ENCODE results near the gene DNHD1.

The DNHD1 gene

GRCh38 chr11:6557761-6558674 is 60.9 kb downstream of the DNHD1 start:
- DNase-seq (ENCODE audit: low read depth in 1 of 2, low spot score in 1 of 2), result no peak
- Histone ChIP-seq H3K27ac (replicated peaks) (no peak overlapping the region), H3K4me3 (replicated peaks; ENCODE audit: insufficient read depth, low read length) (no peak overlapping the region), H3K27me3 (ENCODE audit: insufficient read depth, poor library complexity, severe bottlenecking) (no peaks in the 10 kb centered on the region)
- TF ChIP-seq REST (IDR thresholded peaks at IDR 0.05; ENCODE audit: insufficient replicate concordance, low read depth), result no peak
- TF ChIP-seq POLR2AphosphoS5 (IDR thresholded peaks at IDR 0.05; ENCODE audit: low read depth), result no peak
- TF ChIP-seq CTCF (IDR thresholded peaks at IDR 0.05; ENCODE audit: insufficient read depth, low read length), result no peak
- no peak for TF ChIP-seq SPI1 (IDR thresholded peaks at IDR 0.05; ENCODE audit: borderline replicate concordance, low read depth)

GRCh38 chr11:6559369-6559768 is 62.3 kb downstream of the DNHD1 start:
- H3K27me3 ChIP-seq (ENCODE audit: insufficient read depth, poor library complexity, severe bottlenecking), result no peaks in the 10 kb centered on the region
- H3K4me3 ChIP-seq (replicated peaks; ENCODE audit: insufficient read depth, low read length), result no peak overlapping the region
- DNase-seq (ENCODE audit: low read depth in 1 of 2, low spot score in 1 of 2), result no peak
- TF ChIP-seq CTCF (IDR thresholded peaks at IDR 0.05; ENCODE audit: insufficient read depth, low read length), result no peak
- TF ChIP-seq GABPA (IDR thresholded peaks at IDR 0.05; ENCODE audit: low read depth), result no peak
- no peak for TF ChIP-seq REST (IDR thresholded peaks at IDR 0.05; ENCODE audit: insufficient replicate concordance, low read depth)
- TF ChIP-seq POLR2AphosphoS5 (IDR thresholded peaks at IDR 0.05; ENCODE audit: low read depth), result no peak
- no peak for TF ChIP-seq SPI1 (IDR thresholded peaks at IDR 0.05; ENCODE audit: borderline replicate concordance, low read depth)
- no peak overlapping the region for H3K27ac ChIP-seq (replicated peaks)

- TF ChIP-seq GABPA (IDR thresholded peaks at IDR 0.05; ENCODE audit: low read depth) (no peak), REST (IDR thresholded peaks at IDR 0.05; ENCODE audit: insufficient replicate concordance, low read depth) (no peak), CTCF (IDR thresholded peaks at IDR 0.05; ENCODE audit: insufficient read depth, low read length) (no peak), POLR2AphosphoS5 (IDR thresholded peaks at IDR 0.05; ENCODE audit: low read depth) (no peak), SPI1 (IDR thresholded peaks at IDR 0.05; ENCODE audit: borderline replicate concordance, low read depth) (no peak)
Observed at GRCh38 chr11:6561288-6561687, 64.2 kb downstream of the DNHD1 start.

More at GRCh38 chr11:6561288-6561687, 64.2 kb downstream of the DNHD1 start:
- no peak overlapping the region for H3K27ac ChIP-seq (replicated peaks)
- no peaks in the 10 kb centered on the region for H3K27me3 ChIP-seq (ENCODE audit: insufficient read depth, poor library complexity, severe bottlenecking)
- DNase-seq (ENCODE audit: low read depth in 1 of 2, low spot score in 1 of 2), result no peak
- H3K4me3 ChIP-seq (replicated peaks; ENCODE audit: insufficient read depth, low read length), result no peak overlapping the region
